ENCODE measurements around the gene DNAH17.

DNA sequence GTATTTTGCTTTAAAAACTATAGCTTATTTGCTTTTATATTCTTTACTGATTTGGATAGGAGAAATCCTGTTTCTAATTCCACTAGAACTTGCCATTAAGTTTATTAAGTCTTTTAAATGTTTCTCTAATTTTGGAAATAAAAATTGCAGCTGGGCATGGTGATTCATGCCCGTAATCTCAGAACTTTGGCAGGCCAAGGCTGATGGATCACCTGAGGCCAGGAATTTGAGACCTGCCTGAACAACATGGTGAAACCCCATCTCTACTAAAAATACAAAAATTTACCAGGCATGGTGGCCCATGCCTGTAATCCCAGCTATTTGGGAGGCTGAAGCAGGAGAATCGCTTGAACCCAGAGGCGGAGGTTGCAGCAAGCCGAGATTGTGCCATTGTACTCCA lies 30.7 kb downstream of the DNAH17 start:
- no peak for TF ChIP-seq ZNF565 (CRISPR knock-in tag; conservative IDR thresholded peaks at IDR 0.05; ENCODE audit: low read depth)
- TF ChIP-seq SNAI2 (CRISPR knock-in tag; IDR thresholded peaks at IDR 0.05), result no peak
- TF ChIP-seq ARNTL (CRISPR knock-in tag; IDR thresholded peaks at IDR 0.05; ENCODE audit: borderline replicate concordance, low read depth), result no peak
- TF ChIP-seq, protein P1, sequence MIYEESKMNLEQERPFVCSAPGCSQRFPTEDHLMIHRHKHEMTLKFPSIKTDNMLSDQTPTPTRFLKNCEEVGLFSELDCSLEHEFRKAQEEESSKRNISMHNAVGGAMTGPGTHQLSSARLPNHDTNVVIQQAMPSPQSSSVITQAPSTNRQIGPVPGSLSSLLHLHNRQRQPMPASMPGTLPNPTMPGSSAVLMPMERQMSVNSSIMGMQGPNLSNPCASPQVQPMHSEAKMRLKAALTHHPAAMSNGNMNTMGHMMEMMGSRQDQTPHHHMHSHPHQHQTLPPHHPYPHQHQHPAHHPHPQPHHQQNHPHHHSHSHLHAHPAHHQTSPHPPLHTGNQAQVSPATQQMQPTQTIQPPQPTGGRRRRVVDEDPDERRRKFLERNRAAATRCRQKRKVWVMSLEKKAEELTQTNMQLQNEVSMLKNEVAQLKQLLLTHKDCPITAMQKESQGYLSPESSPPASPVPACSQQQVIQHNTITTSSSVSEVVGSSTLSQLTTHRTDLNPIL (CRISPR knock-in tag; IDR thresholded peaks at IDR 0.05; ENCODE audit: low read depth), result no peak
- TF ChIP-seq, protein P2, sequence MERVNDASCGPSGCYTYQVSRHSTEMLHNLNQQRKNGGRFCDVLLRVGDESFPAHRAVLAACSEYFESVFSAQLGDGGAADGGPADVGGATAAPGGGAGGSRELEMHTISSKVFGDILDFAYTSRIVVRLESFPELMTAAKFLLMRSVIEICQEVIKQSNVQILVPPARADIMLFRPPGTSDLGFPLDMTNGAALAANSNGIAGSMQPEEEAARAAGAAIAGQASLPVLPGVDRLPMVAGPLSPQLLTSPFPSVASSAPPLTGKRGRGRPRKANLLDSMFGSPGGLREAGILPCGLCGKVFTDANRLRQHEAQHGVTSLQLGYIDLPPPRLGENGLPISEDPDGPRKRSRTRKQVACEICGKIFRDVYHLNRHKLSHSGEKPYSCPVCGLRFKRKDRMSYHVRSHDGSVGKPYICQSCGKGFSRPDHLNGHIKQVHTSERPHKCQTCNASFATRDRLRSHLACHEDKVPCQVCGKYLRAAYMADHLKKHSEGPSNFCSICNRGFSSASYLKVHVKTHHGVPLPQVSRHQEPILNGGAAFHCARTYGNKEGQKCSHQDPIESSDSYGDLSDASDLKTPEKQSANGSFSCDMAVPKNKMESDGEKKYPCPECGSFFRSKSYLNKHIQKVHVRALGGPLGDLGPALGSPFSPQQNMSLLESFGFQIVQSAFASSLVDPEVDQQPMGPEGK (CRISPR knock-in tag; IDR thresholded peaks at IDR 0.05; ENCODE audit: borderline replicate concordance), result no peak
- TF ChIP-seq PPARA (CRISPR knock-in tag; IDR thresholded peaks at IDR 0.05; ENCODE audit: borderline replicate concordance), result no peak
- TF ChIP-seq, protein P3, sequence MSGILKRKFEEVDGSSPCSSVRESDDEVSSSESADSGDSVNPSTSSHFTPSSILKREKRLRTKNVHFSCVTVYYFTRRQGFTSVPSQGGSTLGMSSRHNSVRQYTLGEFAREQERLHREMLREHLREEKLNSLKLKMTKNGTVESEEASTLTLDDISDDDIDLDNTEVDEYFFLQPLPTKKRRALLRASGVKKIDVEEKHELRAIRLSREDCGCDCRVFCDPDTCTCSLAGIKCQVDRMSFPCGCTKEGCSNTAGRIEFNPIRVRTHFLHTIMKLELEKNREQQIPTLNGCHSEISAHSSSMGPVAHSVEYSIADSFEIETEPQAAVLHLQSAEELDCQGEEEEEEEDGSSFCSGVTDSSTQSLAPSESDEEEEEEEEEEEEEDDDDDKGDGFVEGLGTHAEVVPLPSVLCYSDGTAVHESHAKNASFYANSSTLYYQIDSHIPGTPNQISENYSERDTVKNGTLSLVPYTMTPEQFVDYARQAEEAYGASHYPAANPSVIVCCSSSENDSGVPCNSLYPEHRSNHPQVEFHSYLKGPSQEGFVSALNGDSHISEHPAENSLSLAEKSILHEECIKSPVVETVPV (CRISPR knock-in tag; IDR thresholded peaks at IDR 0.05), result no peak
- TF ChIP-seq ISL1 (CRISPR knock-in tag; IDR thresholded peaks at IDR 0.05), result no peak
- no peak for TF ChIP-seq BACH2 (CRISPR knock-in tag; IDR thresholded peaks at IDR 0.05; ENCODE audit: borderline replicate concordance)
- TF ChIP-seq, protein P4, sequence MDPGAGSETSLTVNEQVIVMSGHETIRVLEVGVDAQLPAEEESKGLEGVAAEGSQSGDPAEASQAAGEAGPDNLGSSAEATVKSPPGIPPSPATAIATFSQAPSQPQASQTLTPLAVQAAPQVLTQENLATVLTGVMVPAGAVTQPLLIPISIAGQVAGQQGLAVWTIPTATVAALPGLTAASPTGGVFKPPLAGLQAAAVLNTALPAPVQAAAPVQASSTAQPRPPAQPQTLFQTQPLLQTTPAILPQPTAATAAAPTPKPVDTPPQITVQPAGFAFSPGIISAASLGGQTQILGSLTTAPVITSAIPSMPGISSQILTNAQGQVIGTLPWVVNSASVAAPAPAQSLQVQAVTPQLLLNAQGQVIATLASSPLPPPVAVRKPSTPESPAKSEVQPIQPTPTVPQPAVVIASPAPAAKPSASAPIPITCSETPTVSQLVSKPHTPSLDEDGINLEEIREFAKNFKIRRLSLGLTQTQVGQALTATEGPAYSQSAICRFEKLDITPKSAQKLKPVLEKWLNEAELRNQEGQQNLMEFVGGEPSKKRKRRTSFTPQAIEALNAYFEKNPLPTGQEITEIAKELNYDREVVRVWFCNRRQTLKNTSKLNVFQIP (CRISPR knock-in tag; IDR thresholded peaks at IDR 0.05; ENCODE audit: borderline replicate concordance, low read depth), result no peak
- no peak for TF ChIP-seq TOX (CRISPR knock-in tag; IDR thresholded peaks at IDR 0.05; ENCODE audit: borderline replicate concordance)
- no peak for TF ChIP-seq GLIS3 (CRISPR knock-in tag; IDR thresholded peaks at IDR 0.05)
- TF ChIP-seq ZFP3 (CRISPR knock-in tag; IDR thresholded peaks at IDR 0.05), result no peak
- TF ChIP-seq OSR1 (CRISPR knock-in tag; IDR thresholded peaks at IDR 0.05), result no peak

Data from SK-N-SH treated with all-trans-retinoic acid at 6 μM for 48 hours (cell line).